ENCODE results near the gene RETREG1.
"Not testable (repeated sequence)": the region's sequence is repeated elsewhere in the genome, so short reads cannot be mapped to it uniquely, and the experiment has no call there.

The RETREG1 gene

DNA sequence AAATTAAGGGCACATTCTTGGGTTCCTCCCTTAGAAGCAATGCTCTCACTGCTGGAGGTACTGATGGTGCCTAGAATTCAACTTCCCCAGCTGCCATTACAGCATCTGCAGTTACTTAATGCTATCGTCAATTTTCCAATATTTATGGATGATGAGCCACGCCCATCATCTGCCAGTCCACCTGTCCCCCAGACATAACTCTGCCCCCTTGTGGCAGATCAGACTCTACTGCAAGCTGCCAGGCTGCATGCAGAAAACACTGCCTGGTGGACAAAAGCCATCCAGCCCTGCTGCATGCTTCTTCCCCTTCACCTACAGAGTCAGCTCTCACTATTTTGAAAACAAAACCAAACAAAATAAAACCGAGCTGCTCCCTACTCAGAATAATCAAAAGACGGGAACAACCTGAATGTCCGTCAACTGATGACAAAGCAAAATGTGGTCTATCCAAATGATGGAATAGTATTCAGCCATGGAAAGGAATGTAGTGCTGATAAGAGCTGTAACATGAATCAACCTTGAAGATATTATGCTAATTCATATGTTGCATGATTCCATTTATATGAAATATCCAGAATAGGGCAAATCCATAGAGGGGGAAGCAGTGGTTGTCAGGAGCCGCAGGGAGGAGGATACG, 66.4 kb downstream of the RETREG1 start:
- peak; percentile 19 for DNase-seq

DNA sequence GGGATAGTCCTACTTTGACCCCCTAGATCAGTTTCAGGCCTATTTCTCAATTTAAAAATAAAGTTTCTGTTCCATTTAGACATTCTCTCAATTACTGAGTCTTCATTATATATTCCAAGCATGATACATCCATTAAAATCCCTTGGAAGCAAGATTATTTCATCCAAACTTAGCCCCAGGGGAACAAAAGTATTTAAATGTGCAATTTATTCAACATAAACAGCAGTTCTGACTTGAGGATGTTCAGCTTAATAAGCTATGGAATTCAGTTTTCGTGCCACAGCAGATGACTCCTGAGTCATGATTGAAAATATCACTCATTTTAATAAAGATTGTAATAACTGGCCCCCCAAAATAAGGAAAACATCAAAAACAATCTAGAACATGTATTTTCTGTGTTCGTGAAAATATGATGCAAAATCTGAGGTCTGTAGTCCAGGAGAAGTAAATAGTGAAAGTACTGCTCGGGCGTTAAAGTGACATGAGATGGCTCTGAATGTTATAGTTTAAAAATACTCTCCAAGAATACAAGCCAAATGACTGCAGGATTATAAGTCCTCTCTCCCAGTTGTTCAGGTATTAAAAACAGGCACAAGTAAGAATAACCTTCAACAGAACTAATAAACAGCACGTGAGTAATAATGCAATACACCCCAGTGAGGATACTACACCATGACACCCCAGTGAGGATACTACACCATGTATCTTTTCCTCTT, 67.1 kb downstream of the RETREG1 start:
- DNase-seq, result no peak

DNA sequence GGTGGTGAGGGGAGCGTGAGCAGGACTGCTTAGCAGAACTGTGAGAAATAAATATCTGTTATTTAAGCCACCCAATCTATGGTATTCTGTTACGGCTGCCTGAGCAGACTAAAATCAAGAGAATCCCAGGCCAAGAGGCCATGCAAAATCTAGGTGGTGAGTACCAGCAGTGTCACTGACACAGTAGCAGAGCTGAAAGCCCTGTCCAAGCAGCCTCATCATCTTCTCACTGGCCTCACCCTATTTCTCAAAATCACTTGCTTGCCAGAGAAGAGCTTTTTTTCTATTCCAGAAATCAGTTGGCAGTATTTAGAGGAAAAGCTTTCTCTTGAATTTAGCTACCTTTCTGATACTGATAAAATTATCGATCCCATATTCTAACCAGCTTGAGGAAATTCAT, 68.0 kb downstream of the RETREG1 start:
- no peak for DNase-seq

DNA sequence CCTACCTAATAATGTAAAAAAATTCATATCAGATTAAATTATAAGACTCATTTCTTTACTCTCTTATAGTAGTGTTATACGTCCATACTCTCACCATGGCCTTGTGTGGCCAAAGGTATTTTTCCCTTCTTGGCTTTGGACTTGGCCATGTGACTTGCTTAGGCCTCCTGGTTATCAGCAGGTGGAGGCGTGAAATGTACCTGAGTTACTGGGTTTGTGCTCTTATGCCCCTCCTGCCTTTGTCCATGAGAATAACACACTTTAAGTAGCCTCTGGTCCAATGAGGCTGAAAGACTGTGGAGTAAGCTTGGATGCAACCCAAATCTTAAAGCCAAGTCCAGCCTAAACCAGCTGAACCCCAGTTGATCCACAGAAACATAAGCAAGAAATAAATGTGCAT, 68.7 kb downstream of the RETREG1 start:
- DNase-seq, result no peak

DNA sequence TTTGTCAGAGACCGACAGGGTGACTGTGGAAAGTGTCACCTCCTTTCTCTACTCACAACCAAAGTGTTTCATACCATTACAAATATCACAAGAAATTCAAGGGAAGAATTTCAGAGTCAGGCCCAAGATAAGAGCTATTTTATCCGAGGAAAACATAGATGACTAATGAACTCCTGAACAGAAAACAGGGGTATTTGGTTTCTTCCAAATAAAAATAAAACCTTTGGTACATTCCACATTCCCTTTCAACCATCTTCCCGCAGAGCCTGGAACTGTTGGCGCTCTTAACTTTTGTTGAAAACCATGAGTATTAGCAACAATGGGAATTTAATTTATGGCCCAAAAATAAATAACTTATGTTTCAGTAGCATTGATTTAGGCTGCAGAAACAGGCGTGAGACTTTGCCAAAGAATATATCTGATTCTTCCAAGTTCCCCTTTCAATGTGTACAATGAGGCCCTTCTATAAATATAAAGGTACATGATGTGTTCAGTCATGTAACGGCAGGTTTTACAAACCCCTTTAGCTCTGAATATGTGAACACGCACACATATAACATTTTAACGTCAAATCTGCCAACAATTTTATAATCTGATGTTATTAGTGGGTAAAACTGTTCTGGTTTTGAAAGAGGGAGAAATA, 69.5 kb downstream of the RETREG1 start:
- no peak for DNase-seq

DNA sequence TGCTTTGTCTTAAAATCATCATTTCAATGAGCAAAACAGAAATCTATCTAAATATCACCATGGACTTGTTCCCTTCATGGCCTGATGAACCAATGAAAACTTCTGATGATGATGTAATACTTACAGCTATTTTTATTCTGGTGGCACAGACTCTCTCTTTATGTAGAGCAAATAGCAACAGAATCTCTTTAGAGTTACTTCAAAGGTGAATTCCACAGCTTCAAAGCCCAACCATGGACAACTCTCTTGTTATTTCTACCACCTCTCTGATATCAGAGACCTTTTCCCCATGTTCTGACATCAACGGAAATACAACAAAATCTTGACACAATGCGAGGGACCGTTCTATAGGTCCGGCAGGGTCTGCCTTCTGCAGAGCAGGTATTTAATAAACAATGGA, 70.1 kb downstream of the RETREG1 start:
- no peak for DNase-seq

- no peak for DNase-seq
Measured at GRCh38 chr5:16544607-16545374, 72.0 kb downstream of the RETREG1 start.

GRCh38 chr5:16543206-16543605, 73.6 kb downstream of the RETREG1 start:
- not testable (repeated sequence) for DNase-seq

DNA sequence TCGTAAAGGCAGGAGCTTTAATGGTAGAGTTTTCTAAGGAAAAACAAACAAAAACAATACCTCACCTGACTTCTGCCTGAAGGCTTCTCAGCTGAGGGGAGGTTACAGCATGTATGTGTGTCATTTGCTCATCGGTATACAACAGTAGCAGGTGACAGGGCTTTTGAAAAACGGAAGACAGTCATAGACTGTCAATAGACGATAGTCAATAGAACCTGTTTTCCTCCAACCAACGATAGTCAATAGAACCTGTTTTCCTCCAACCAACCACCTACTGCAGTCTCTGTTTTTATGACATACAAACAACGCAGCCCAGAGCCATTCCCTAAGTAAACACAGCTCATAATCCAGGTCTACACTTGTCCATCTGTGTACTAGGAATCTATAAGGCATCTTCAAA, 74.6 kb downstream of the RETREG1 start:
- DNase-seq, result peak; percentile 96

DNA sequence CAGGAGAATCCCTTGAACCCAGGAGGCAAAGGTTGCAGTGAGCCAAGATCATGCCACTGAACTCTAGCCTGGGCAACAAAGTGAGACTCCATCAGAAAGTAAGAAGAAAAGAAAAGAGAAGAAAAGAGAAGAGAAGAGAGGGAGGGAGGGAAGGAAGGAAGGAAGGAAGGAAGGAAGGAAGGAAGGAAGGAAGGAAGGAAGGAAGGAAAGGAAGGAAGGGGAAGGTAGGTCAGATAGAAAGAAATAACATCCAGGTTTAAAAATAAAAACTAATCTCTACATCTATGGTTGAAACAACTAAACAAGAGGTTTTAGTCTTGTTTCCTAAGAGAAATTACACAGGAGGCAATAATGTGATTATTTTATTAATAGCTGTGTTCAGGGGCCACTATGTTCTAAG, 75.2 kb downstream of the RETREG1 start:
- DNase-seq, result not testable (repeated sequence)

GRCh38 chr5:16540421-16540820, 76.4 kb downstream of the RETREG1 start:
- no peak for DNase-seq

GRCh38 chr5:16539169-16539666, 77.6 kb downstream of the RETREG1 start:
- no peak for DNase-seq

DNA sequence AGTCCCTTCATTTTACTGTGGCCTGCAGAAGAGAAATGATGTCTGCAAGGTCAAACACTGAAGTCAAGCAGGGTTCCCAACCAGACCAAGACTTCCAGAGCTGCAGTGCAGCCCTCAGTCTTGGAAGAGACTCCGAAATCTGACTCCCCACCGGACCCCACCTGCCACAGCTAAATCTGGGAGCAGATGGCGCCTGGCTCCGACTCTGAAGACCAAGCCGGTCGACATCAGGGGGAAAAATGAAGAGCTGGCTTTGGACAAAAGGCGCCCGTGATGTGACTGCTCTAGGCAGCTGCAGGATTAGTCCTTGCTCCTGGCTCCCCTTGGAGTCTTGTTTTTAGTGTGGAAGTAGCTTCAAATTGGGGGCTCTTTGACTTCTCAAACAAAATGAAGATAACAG, 78.8 kb downstream of the RETREG1 start:
- no peak for DNase-seq

- no peak for DNase-seq
Measured at GRCh38 chr5:16536818-16537217, 80.0 kb downstream of the RETREG1 start.

DNA sequence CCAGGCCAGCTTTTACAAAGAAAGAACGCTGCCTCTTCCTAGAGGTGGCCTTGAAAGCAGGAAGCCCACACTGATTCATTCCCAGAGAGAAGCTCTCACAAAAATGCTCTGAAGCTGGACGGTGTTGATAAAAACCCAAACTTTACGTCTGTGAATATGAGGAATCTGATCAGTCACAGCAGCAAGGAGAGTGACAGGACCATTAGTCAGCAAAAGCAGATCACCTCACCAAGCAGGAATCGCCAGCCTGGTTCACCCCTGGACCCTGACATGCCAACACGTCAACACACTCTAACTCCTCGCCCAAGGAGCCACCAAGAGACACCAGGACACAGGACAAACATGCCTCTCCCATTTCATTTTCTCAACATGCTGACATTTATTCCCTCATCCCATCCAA, 80.6 kb downstream of the RETREG1 start:
- DNase-seq, result no peak

DNA sequence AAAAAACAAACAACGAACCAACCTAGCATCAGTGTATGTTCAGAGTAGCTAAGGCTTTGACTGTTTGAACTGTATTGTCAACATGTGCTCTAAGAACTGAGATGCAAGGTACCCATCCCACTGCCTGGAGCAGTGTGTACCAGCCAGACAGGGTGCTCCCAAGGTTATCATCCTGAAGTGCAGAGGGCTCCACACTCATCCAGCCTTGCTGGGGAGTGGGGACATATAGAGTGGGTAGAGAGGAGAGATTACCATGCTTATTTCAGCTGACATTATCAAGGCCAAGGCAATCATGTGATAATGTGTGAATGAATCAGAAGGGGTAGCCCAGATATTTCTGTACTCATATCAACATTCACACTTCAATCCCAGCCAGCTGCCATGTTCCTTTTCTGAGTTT, 82.5 kb downstream of the RETREG1 start:
- no peak for DNase-seq

GRCh38 chr5:16531063-16531648, 85.6 kb downstream of the RETREG1 start:
- no peak for DNase-seq

DNA sequence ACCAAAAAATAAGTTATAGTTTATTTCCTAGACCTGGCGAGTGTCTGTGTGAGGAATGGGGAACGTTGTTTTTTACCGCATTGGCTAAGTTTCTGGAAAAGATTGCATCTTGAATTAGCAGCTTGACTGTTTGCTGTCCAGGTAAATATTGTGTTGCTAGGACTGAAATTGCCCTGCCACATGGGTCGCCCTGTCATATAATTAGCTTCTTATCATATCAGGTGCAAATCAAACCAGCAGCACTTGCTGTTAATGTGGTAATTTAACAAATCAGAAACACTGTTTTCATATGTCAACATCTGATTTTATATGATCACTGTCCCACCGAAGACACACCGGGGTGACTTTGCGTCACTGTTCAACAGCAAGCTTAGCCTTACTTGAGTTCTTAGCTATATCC, 87.5 kb downstream of the RETREG1 start:
- DNase-seq, result no peak

DNA sequence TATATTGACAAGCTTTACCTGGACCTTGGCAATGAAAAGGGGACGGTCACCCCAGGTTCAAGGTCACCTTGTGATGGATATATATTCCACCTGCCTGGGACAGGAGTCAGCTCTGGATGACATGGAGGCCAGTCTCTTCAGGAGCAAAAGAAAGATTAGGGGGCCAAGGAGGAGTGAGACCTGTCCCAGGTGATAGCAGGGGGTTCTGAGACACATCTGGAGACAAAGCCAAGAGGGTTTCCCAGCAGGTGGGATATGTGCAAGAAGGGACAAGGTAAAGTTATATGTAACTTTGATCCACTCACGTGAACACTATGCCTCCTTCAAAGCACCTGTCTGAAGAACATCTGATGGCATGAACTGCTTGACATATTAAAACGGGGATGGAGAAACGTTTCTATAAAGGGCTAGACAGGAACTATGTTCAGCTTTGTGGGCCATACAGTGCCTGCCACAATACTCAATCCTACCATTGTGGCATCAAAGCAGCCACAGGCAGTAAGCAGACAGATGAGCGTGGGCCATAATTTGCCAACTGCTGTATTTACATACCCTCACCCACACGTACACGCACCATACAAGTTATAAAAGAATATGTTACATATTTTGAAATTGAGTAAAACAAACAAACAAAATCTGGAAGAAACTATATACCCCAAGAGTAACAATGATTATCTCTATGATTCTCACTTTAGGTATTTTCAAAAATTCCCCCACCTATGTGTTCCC, 88.3 kb downstream of the RETREG1 start:
- DNase-seq, result no peak

GRCh38 chr5:16525651-16526050, 91.1 kb downstream of the RETREG1 start:
- no peak for DNase-seq

- no peak for DNase-seq
Measured at GRCh38 chr5:16524286-16524685, 92.5 kb downstream of the RETREG1 start.

All from DMS153 (cell line).